Measurements from ENCODE around the gene BMP7. TPM values are rescaled to one million over a fixed set of nuclear protein-coding genes. Genes with fewer than 3 reads are reported as not detected.

BMP7 gene
- total RNA-seq, 4 donors from 2014 or later: 34.0 to 113 (median 80.2) TPM

GRCh38 chr20:57287901-57288300 is 21.5 kb upstream of the BMP7 start:
- TF ChIP-seq POLR2A (IDR thresholded peaks at IDR 0.05) (no peak), CTCF (IDR thresholded peaks at IDR 0.05) (no peak)

GRCh38 chr20:57287007-57287880 is 20.8 kb upstream of the BMP7 start:
- peaks cover 65 to 80% of the 10 kb centered on the region in 2 donors for H3K4me1 ChIP-seq
- intact Hi-C loops (cut with DNase I): no loop called here
- H3K27me3 ChIP-seq: no peaks in the 10 kb centered on the region
- peak in 3 of 6 experiments; percentile 5 to 38 (median 22) for TF ChIP-seq CTCF (IDR thresholded peaks at IDR 0.05)
- peak in 1 of 2 donors; percentile 50 for TF ChIP-seq POLR2A (IDR thresholded peaks at IDR 0.05)
- H3K27ac ChIP-seq: peak overlapping the region; percentile 79 to 98 (median 92)
- H3K9me3 ChIP-seq: no peaks in the 10 kb centered on the region
- peak; percentile 62 to 64 for DNase-seq
- H3K4me3 ChIP-seq (replicated peaks in 1 of 3): no peak overlapping the region
- H3K36me3 ChIP-seq: no peaks in the 10 kb centered on the region
- 25 to 37% methylated on average over 14 of the region's 14 CpGs for WGBS, 2 donors

More at GRCh38 chr20:57287901-57288300, 21.5 kb upstream of the BMP7 start:
- WGBS, 2 donors: 65 to 73% methylated on average over 6 of the region's 6 CpGs
- Histone ChIP-seq H3K9me3 (no peaks in the 10 kb centered on the region), H3K27ac (peak overlapping the region; percentile 79 to 98 (median 92)), H3K36me3 (no peaks in the 10 kb centered on the region), H3K4me1 (peaks cover 59 to 73% of the 10 kb centered on the region in 2 donors), H3K4me3 (replicated peaks in 1 of 3) (no peak overlapping the region), H3K27me3 (no peaks in the 10 kb centered on the region)
- DNase-seq: no peak
- intact Hi-C loops (cut with DNase I): no loop called here

GRCh38 chr20:57283860-57284259 is 17.4 kb upstream of the BMP7 start:
- Histone ChIP-seq H3K4me1 (peaks cover 61 to 62% of the 10 kb centered on the region in 2 donors), H3K36me3 (no peaks in the 10 kb centered on the region), H3K4me3 (replicated peaks in 1 of 3) (no peak overlapping the region), H3K9me3 (no peaks in the 10 kb centered on the region), H3K27ac (peak overlapping the region; percentile 77 to 98 (median 79)), H3K27me3 (no peaks in the 10 kb centered on the region)
- intact Hi-C loops (cut with DNase I): no loop called here
- TF ChIP-seq POLR2A (IDR thresholded peaks at IDR 0.05) (peak in 1 of 2 donors; percentile 11), CTCF (IDR thresholded peaks at IDR 0.05) (no peak)
- peak; percentile 78 to 85 for DNase-seq
- 43 to 60% methylated on average over 7 of the region's 7 CpGs for WGBS, 2 donors

- Histone ChIP-seq H3K9me3 (no peaks in the 10 kb centered on the region), H3K4me3 (replicated peaks in 1 of 3) (no peak overlapping the region), H3K36me3 (no peaks in the 10 kb centered on the region), H3K27ac (peak overlapping the region; percentile 77 to 98 (median 79)), H3K4me1 (peaks cover 58 to 61% of the 10 kb centered on the region in 2 donors), H3K27me3 (no peaks in the 10 kb centered on the region)
- intact Hi-C loops (cut with DNase I): no loop called here
- TF ChIP-seq CTCF (IDR thresholded peaks at IDR 0.05) (peak in 4 of 6 experiments; percentile 11 to 24 (median 16)), POLR2A (IDR thresholded peaks at IDR 0.05) (no peak)
- DNase-seq: no peak
- 19 to 23% methylated on average over 16 to 18 of the region's 18 CpGs for WGBS, 2 donors
Measured at GRCh38 chr20:57282670-57283361, 16.4 kb upstream of the BMP7 start.

All from thyroid gland (tissue), 4 donors.